GM18511 (cell line): ENCODE results near the gene CLRN1.

ENCODE experiments used
- ATAC-seq: cut with Tn5 transposase; IDR thresholded peaks from one replicate; pipeline ENCODE4 v1.9.1; 2021; ENCODE audit warnings: mild to moderate bottlenecking, moderate library complexity; ENCODE audit not compliant: unreplicated experiment

The CLRN1 gene

GRCh38 chr3:150878290-150878689 is 94.2 kb downstream of the CLRN1 start:
- no peak for ATAC-seq

GRCh38 chr3:150877303-150877702 is 95.2 kb downstream of the CLRN1 start:
- ATAC-seq = no peak

- ATAC-seq = no peak
Measured at GRCh38 chr3:150876611-150877265, 95.8 kb downstream of the CLRN1 start.
